Lower lobe of right lung (tissue), 2 donors: Measurements from ENCODE around the gene DYNC1LI2. TPM values are rescaled to one million over a fixed set of nuclear protein-coding genes. Genes with fewer than 3 reads are reported as not detected.

Experiments used
- ATAC-seq, 2 donors: fragments of 200-7000 bp; cut with Tn5 transposase; one replicate each; pipeline ENCODE4 v1.9.1; 2020 to 2022; ENCODE audit warnings: mild to moderate bottlenecking in 2 of 2, moderate library complexity in 2 of 2
- DNase-seq: peaks from one replicate; pipeline ENCODE4 v3.0.0-alpha.2; 2020
- H3K27ac ChIP-seq: fragments of 200-600 bp; one replicate; pipeline ENCODE4 v1.8.0; 2022
- H3K27me3 ChIP-seq: fragments of 200-600 bp; one replicate; pipeline ENCODE4 v1.8.0; 2022; ENCODE audit warnings: low read depth
- H3K36me3 ChIP-seq: fragments of 200-600 bp; one replicate; pipeline ENCODE4 v1.8.0; 2022; ENCODE audit warnings: mild to moderate bottlenecking
- H3K4me1 ChIP-seq: fragments of 200-600 bp; one replicate; pipeline ENCODE4 v1.8.0; 2022
- H3K4me3 ChIP-seq: fragments of 200-600 bp; one replicate; pipeline ENCODE4 v1.8.0; 2022; ENCODE audit warnings: mild to moderate bottlenecking
- H3K9me3 ChIP-seq: fragments of 200-600 bp; one replicate; pipeline ENCODE4 v1.8.0; 2022
- intact Hi-C: fragments of 100-400 bp; cut with DNase I; formaldehyde crosslinking; loops from one replicate; pipeline ENCODE4 v1.11.0; 2022
- total RNA-seq: library from RNA; stranded (reverse); fragmentation: NEBNext Ultra II Directional; extraction: Animal tissue kit (Norgen Biotek cat#: 25700); gene quantifications from one replicate; pipeline ENCODE4 v1.2.1, GENCODE V29; 2021
- TF ChIP-seq, protein P1 (sequence below): fragments of 200-600 bp; IDR thresholded peaks from one replicate; pipeline ENCODE4 v1.8.0; 2022; ENCODE audit warnings: antibody characterized with exemption, mild to moderate bottlenecking
- donor health status: DM: no; HTN: yes; CAD: no; lungs with severe emphysema.

Gene DYNC1LI2
- total RNA-seq, 1 donor from 2014 or later, result 114 TPM

DNA sequence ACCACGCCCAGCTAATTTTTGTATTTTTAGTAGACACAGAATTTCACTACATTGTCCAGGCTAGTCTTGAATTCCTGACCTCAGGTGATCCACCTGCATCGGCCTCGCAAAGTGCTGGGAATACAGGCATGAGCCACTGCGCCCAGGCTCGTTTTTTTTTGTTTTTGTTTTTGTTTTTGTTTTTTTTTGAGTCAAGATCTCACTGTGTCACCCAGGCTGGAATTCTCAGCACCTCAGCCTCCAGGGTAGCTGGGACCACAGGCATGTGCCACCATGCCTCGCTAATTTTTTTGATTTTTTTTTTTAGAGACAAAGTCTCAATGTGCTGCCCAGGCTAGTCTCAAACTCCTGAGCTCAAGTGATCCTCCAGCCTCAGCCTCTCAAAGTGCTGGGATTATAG is 37.3 kb downstream of the DYNC1LI2 start:
- Histone ChIP-seq H3K9me3 (no peaks in the 10 kb centered on the region), H3K4me3 (no peak overlapping the region), H3K36me3 (peaks cover 14% of the 10 kb centered on the region), H3K27ac (no peak overlapping the region), H3K4me1 (no peaks in the 10 kb centered on the region), H3K27me3 (no peaks in the 10 kb centered on the region)
- no peak for DNase-seq
- intact Hi-C loops, result no loop called here
- no peak for ATAC-seq
- TF ChIP-seq, protein P1, sequence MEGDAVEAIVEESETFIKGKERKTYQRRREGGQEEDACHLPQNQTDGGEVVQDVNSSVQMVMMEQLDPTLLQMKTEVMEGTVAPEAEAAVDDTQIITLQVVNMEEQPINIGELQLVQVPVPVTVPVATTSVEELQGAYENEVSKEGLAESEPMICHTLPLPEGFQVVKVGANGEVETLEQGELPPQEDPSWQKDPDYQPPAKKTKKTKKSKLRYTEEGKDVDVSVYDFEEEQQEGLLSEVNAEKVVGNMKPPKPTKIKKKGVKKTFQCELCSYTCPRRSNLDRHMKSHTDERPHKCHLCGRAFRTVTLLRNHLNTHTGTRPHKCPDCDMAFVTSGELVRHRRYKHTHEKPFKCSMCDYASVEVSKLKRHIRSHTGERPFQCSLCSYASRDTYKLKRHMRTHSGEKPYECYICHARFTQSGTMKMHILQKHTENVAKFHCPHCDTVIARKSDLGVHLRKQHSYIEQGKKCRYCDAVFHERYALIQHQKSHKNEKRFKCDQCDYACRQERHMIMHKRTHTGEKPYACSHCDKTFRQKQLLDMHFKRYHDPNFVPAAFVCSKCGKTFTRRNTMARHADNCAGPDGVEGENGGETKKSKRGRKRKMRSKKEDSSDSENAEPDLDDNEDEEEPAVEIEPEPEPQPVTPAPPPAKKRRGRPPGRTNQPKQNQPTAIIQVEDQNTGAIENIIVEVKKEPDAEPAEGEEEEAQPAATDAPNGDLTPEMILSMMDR, result no peak

DNA sequence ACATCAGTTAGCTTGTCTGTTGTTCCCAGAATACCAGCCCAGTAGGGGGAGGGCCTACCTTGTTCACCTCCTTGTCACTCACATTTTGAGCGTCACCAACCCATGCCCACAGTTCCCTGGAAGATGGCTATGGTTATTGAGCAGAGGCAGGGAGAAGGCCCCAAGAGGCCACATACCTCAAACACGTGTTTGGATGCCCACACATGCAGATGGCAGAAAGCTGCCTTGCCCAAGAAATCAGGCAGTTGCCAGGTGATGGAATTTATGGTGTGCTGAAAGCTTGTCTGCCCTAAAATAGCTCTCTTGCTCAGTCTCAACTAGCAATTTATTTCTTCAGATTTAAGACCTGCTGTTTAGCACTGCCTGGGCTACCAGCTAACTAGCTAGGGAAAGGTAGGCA is 38.3 kb downstream of the DYNC1LI2 start:
- Histone ChIP-seq H3K4me3 (no peak overlapping the region), H3K27ac (no peak overlapping the region), H3K4me1 (no peaks in the 10 kb centered on the region), H3K27me3 (no peaks in the 10 kb centered on the region), H3K9me3 (no peaks in the 10 kb centered on the region), H3K36me3 (peaks cover 4% of the 10 kb centered on the region)
- TF ChIP-seq, protein P1, result no peak
- intact Hi-C loops, result no loop called here
- no peak for ATAC-seq
- DNase-seq, result no peak

DNA sequence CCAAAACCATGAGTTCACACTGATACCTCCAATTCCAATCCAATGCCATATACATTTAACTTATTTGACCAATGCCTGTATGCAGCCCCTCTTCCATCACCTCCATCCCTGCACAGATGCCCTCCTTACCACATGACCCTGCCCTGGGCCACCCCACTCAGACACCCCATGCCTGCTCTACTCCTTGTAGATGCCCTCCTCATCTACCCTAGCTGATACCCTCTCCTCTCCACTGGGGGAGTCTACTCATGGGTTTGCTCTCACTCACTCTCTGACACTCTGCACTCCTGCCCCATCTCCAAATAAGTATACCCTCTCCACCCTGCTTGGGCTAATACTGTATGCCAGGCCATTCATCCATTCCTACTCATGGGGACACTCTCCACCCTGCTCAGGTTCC is 38.9 kb downstream of the DYNC1LI2 start:
- Histone ChIP-seq H3K4me3 (no peak overlapping the region), H3K27me3 (no peaks in the 10 kb centered on the region), H3K9me3 (no peaks in the 10 kb centered on the region), H3K36me3 (no peaks in the 10 kb centered on the region), H3K27ac (no peak overlapping the region), H3K4me1 (no peaks in the 10 kb centered on the region)
- no peak for DNase-seq
- TF ChIP-seq, protein P1, result no peak
- ATAC-seq, result peak in 1 of 2 donors; percentile 31
- intact Hi-C loops, result no loop called here

DNA sequence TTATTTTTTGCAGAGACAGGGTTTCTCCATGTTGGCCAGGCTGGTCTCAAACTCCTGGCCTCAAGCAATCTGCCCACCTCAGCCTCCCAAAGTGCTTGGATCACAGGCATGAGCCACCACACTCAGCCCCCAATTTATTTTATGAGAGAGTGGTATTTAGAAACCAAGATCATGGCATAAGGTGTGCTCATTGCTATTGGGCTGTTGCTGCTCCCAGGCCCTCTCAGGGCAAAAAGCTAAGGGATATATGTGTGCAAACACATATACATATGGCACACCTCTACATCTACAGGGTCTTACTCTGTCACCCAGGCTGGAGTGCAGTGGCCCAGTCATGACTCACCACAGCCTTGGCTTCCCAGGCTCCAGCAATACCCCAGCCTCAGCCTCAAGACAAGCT is 39.8 kb downstream of the DYNC1LI2 start:
- TF ChIP-seq, protein P1, result no peak
- Histone ChIP-seq H3K27ac (no peak overlapping the region), H3K36me3 (no peaks in the 10 kb centered on the region), H3K4me3 (no peak overlapping the region), H3K4me1 (peaks cover 3% of the 10 kb centered on the region), H3K27me3 (no peaks in the 10 kb centered on the region), H3K9me3 (no peaks in the 10 kb centered on the region)
- intact Hi-C loops, result no loop called here
- DNase-seq, result no peak
- no peak for ATAC-seq

DNA sequence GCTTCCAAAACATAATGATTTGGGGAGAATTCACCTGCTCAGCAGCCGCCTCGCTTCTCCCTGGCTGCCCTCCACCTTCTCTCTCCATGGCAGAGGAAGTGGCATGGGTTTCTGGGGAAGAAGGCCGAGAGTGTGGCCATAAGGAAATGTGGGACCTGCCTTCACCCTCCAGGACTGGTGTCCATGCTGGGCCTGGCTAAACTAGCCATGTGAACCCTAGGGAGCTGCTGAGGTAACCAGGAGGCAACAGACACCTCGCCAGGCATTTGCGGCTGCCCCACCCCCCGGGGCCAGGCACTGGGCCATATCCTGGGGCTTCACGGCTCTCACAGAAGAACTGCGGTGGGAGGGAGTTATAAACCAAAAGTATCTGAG is 44.9 kb downstream of the DYNC1LI2 start:
- Histone ChIP-seq H3K27ac (peak overlapping the region; percentile 25), H3K27me3 (no peaks in the 10 kb centered on the region), H3K4me1 (peaks cover 12% of the 10 kb centered on the region), H3K9me3 (no peaks in the 10 kb centered on the region), H3K36me3 (no peaks in the 10 kb centered on the region), H3K4me3 (peak overlapping the region; percentile 6)
- TF ChIP-seq, protein P1, result no peak
- DNase-seq (no peak), ATAC-seq (peak; percentile 49 to 70)
- intact Hi-C loops, result no loop called here
